H9 (cell line): ENCODE data around the gene MTHFD2. TPM values are rescaled to one million over a fixed set of nuclear protein-coding genes. Genes with fewer than 3 reads are reported as not detected.

Source experiments
- DNase-seq: peaks from one replicate; pipeline ENCODE4 v3.0.0-alpha.2; 2017
- H2AFZ ChIP-seq: one replicate; pipeline ENCODE4 v1.6.1; 2013; ENCODE audit warnings: mild to moderate bottlenecking, low read length, control low read depth, moderate library complexity
- H2AK5ac ChIP-seq: 2 replicates; pipeline ENCODE4 v1.6.1; 2013; ENCODE audit warnings: low read length, control low read depth, mixed read lengths; ENCODE audit not compliant: insufficient read length
- H2BK120ac ChIP-seq: one replicate; pipeline ENCODE4 v1.6.1; 2013; ENCODE audit warnings: low read depth, mild to moderate bottlenecking, low read length, control low read depth, inconsistent platforms; ENCODE audit not compliant: poor library complexity, severe bottlenecking
- H2BK12ac ChIP-seq: 2 replicates; pipeline ENCODE4 v1.6.1; 2013; ENCODE audit warnings: low read length, control low read depth, mixed read lengths, low read depth; ENCODE audit not compliant: insufficient read length
- H2BK15ac ChIP-seq: 2 replicates; pipeline ENCODE4 v1.6.1; 2013; ENCODE audit warnings: low read depth, low read length, control low read depth
- H2BK20ac ChIP-seq: one replicate; pipeline ENCODE4 v1.6.1; 2013; ENCODE audit warnings: low read depth, mild to moderate bottlenecking, low read length, control low read depth, inconsistent platforms; ENCODE audit not compliant: poor library complexity, severe bottlenecking
- H2BK5ac ChIP-seq: 2 replicates; pipeline ENCODE4 v1.6.1; 2013; ENCODE audit warnings: low read length, control low read depth, mixed read lengths; ENCODE audit not compliant: insufficient read length
- H3K14ac ChIP-seq: 2 replicates; pipeline ENCODE4 v1.6.1; 2013; ENCODE audit warnings: low read length, control low read depth; ENCODE audit not compliant: insufficient read depth
- H3K18ac ChIP-seq: 2 replicates; pipeline ENCODE4 v1.6.1; 2013; ENCODE audit warnings: low read depth, mild to moderate bottlenecking, mixed read lengths, low read length, control low read depth; ENCODE audit not compliant: insufficient read length
- H3K23ac ChIP-seq: 2 replicates; pipeline ENCODE4 v1.6.1; 2013; ENCODE audit warnings: low read length, control low read depth, mixed read lengths, low read depth; ENCODE audit not compliant: insufficient read length
- H3K23me2 ChIP-seq: 2 replicates; pipeline ENCODE4 v1.6.1; 2013; ENCODE audit warnings: low read depth, mild to moderate bottlenecking, mixed read lengths, low read length, control low read depth; ENCODE audit not compliant: insufficient read length, poor library complexity, severe bottlenecking
- H3K27ac ChIP-seq: 2 replicates; pipeline ENCODE4 v1.5.1; 2013; ENCODE audit warnings: low read length, control low read depth, mixed read lengths, low read depth; ENCODE audit not compliant: insufficient read length
- H3K27me3 ChIP-seq: 2 replicates; pipeline ENCODE4 v1.6.1; 2013; ENCODE audit warnings: low read length, control low read depth, inconsistent platforms; ENCODE audit not compliant: insufficient read depth
- H3K4ac ChIP-seq: 2 replicates; pipeline ENCODE4 v1.6.1; 2013; ENCODE audit warnings: low read depth, mild to moderate bottlenecking, control low read depth, inconsistent platforms, low read length, moderate library complexity
- H3K4me1 ChIP-seq: 2 replicates; pipeline ENCODE4 v1.6.1; 2013; ENCODE audit warnings: low read length, control low read depth, inconsistent platforms; ENCODE audit not compliant: insufficient read depth
- H3K4me2 ChIP-seq: 2 replicates; pipeline ENCODE4 v1.6.1; 2013; ENCODE audit warnings: low read length, control low read depth, mixed read lengths; ENCODE audit not compliant: insufficient read length, insufficient read depth
- H3K56ac ChIP-seq: 2 replicates; pipeline ENCODE4 v1.6.1; 2013; ENCODE audit warnings: low read depth, mild to moderate bottlenecking, mixed read lengths, low read length, control low read depth; ENCODE audit not compliant: insufficient read length
- H3K79me1 ChIP-seq: 2 replicates; pipeline ENCODE4 v1.6.1; 2013; ENCODE audit warnings: low read depth, mild to moderate bottlenecking, moderate library complexity, low read length, control low read depth, inconsistent platforms; ENCODE audit not compliant: insufficient read depth, poor library complexity, severe bottlenecking
- H3K79me2 ChIP-seq: 2 replicates; pipeline ENCODE4 v1.6.1; 2013; ENCODE audit warnings: low read length, control low read depth, inconsistent platforms; ENCODE audit not compliant: insufficient read depth
- H3K9ac ChIP-seq: 2 replicates; pipeline ENCODE4 v1.6.1; 2013; ENCODE audit warnings: low read length, control low read depth, mixed read lengths; ENCODE audit not compliant: insufficient read length; ENCODE audit errors: extremely low read depth
- H3K9me3 ChIP-seq: one replicate; pipeline ENCODE4 v1.6.1; 2013; ENCODE audit warnings: low read depth, low read length, inconsistent platforms; ENCODE audit not compliant: control insufficient read depth
- H3T11ph ChIP-seq: one replicate; pipeline ENCODE4 v1.6.1; 2013; ENCODE audit warnings: mild to moderate bottlenecking, low read length, control low read depth, inconsistent platforms
- H4K20me1 ChIP-seq: one replicate; pipeline ENCODE4 v1.6.1; 2013; ENCODE audit not compliant: control insufficient read depth, insufficient read length, insufficient read depth
- H4K5ac ChIP-seq: 2 replicates; pipeline ENCODE4 v1.6.1; 2013; ENCODE audit warnings: low read depth, mild to moderate bottlenecking, mixed read lengths, low read length, control low read depth; ENCODE audit not compliant: insufficient read length
- H4K8ac ChIP-seq: replicated peaks from 2 replicates; pipeline ENCODE4 v1.6.1; 2013; ENCODE audit warnings: low read length, control low read depth, mixed read lengths, low read depth; ENCODE audit not compliant: insufficient read length
- H4K91ac ChIP-seq: 2 replicates; pipeline ENCODE4 v1.6.1; 2013; ENCODE audit warnings: low read depth, mild to moderate bottlenecking, moderate library complexity, mixed read lengths, low read length, control low read depth; ENCODE audit not compliant: insufficient read length
- H3K27ac Mint-ChIP-seq, 3 experiments: 2 replicates in 2 of 3; 3 replicates in 1 of 3; pipeline ENCODE4 v1.8.0; 2020 to 2021; ENCODE audit warnings: mixed read lengths in 3 of 3, mild to moderate bottlenecking in 1 of 3, moderate library complexity in 1 of 3
- H3K27me3 Mint-ChIP-seq: 2 replicates; pipeline ENCODE4 v1.8.0; 2021; ENCODE audit warnings: low read depth, mild to moderate bottlenecking, moderate library complexity, mixed read lengths
- H3K36me3 Mint-ChIP-seq, 3 experiments: 2 replicates in 2 of 3; 3 replicates in 1 of 3; pipeline ENCODE4 v1.8.0; 2020 to 2021; ENCODE audit warnings: low read depth in 3 of 3, mixed read lengths in 3 of 3; ENCODE audit not compliant: insufficient read depth in 1 of 3
- H3K4me1 Mint-ChIP-seq, 2 experiments: 2 replicates each; pipeline ENCODE4 v1.8.0; 2020; ENCODE audit warnings: mixed read lengths in 2 of 2
- H3K4me3 Mint-ChIP-seq, 2 experiments: 2 replicates in 1 of 2; 3 replicates in 1 of 2; pipeline ENCODE4 v1.8.0; 2020 to 2021; ENCODE audit warnings: mild to moderate bottlenecking in 2 of 2, mixed read lengths in 2 of 2, moderate library complexity in 1 of 2
- H3K9me3 Mint-ChIP-seq, 2 experiments: 2 replicates in 1 of 2; 3 replicates in 1 of 2; pipeline ENCODE4 v1.8.0; 2020; ENCODE audit warnings: mild to moderate bottlenecking in 2 of 2, mixed read lengths in 2 of 2, moderate library complexity in 1 of 2
- WGBS: extraction: QIAGEN DNeasy Blood & Tissue Kit; methylation state at CpG from one replicate; pipeline ENCODE4 v1.1.7; 2013; ENCODE audit warnings: missing lambda C conversion rate, low lambda C conversion rate, mixed read lengths; ENCODE audit not compliant: insufficient read length; ENCODE audit errors: extremely low coverage; 5-methylcytosine and 5-hydroxymethylcytosine counted together
- total RNA-seq: library from RNA; stranded (reverse); gene quantifications from 2 replicates; pipeline ENCODE4 v1.2.1, GENCODE V29; 2021
- TF ChIP-seq, protein P1 (sequence below): fragments of 200-600 bp; sonication (generic); conservative IDR thresholded peaks from 3 replicates; pipeline ENCODE4 v1.8.0; 2021; ENCODE audit warnings: antibody characterized with exemption, mild to moderate bottlenecking

MTHFD2 gene
- total RNA-seq, 1 experiment from 2014 or later: 201 TPM

GRCh38 chr2:74232426-74232825 lies 34.0 kb downstream of the MTHFD2 start:
- Histone ChIP-seq H2AK5ac (no peak overlapping the region), H3K14ac (no peak overlapping the region), H4K5ac (no peak overlapping the region), H2AFZ (no peak overlapping the region), H4K20me1 (no peaks in the 10 kb centered on the region), H2BK5ac (no peak overlapping the region), H2BK12ac (no peak overlapping the region), H2BK20ac (no peak overlapping the region), H3K4ac (no peak overlapping the region), H3K4me1 (no peaks in the 10 kb centered on the region; the same call in 1 of the 2 replicates), H3K23me2 (no peaks in the 10 kb centered on the region), H3K9ac (no peak overlapping the region), H3K79me1 (no peaks in the 10 kb centered on the region), H3K9me3 (no peaks in the 10 kb centered on the region), H3K23ac (no peak overlapping the region), H4K8ac (no peak overlapping the region), H2BK15ac (no peak overlapping the region), H3K18ac (no peak overlapping the region), H3K56ac (no peak overlapping the region), H2BK120ac (no peak overlapping the region), H3K4me2 (no peak overlapping the region), H4K91ac (no peak overlapping the region), H3K27me3 (no peaks in the 10 kb centered on the region), H3K27ac (no peak overlapping the region), H3K79me2 (no peaks in the 10 kb centered on the region), H3T11ph (no peak overlapping the region)
- Mint-ChIP-seq H3K36me3 (no peaks in the 10 kb centered on the region), H3K27me3 (peaks cover 21% of the 10 kb centered on the region), H3K27ac (no peak overlapping the region), H3K4me3 (no peak overlapping the region), H3K4me1 (peaks cover 8 to 14% of the 10 kb centered on the region in 2 experiments), H3K9me3 (no peaks in the 10 kb centered on the region)
- TF ChIP-seq, protein P1, sequence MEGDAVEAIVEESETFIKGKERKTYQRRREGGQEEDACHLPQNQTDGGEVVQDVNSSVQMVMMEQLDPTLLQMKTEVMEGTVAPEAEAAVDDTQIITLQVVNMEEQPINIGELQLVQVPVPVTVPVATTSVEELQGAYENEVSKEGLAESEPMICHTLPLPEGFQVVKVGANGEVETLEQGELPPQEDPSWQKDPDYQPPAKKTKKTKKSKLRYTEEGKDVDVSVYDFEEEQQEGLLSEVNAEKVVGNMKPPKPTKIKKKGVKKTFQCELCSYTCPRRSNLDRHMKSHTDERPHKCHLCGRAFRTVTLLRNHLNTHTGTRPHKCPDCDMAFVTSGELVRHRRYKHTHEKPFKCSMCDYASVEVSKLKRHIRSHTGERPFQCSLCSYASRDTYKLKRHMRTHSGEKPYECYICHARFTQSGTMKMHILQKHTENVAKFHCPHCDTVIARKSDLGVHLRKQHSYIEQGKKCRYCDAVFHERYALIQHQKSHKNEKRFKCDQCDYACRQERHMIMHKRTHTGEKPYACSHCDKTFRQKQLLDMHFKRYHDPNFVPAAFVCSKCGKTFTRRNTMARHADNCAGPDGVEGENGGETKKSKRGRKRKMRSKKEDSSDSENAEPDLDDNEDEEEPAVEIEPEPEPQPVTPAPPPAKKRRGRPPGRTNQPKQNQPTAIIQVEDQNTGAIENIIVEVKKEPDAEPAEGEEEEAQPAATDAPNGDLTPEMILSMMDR: no peak
- no CpG with 5 or more reads among the region's 6 CpGs for WGBS
- no peak for DNase-seq
